ENCODE measurements around the gene OR13C3.
"Not testable (repeated sequence)": the region's sequence is repeated elsewhere in the genome, so short reads cannot be mapped to it uniquely, and the experiment has no call there.

DNA sequence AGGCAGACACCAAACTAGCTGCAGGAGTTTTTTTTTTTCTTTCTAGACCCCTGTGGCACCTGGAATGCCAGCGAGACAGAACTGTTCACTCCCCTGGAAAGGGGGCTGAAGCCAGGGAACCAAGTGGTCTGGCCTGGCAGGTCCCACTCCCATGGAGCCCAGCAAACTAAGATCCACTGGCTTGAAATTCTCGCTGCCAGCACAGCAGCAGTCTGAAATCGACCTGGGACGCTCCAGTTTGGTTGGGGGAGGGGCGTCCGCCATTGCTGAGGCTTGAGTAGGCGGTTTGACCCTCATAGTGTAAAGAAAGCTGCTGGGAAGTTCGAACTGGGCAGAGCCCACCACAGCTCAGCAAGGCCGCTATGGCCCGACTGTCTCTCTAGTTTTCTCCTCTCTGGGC is 16.4 kb downstream of the OR13C3 start:
- TF ChIP-seq, protein P1, sequence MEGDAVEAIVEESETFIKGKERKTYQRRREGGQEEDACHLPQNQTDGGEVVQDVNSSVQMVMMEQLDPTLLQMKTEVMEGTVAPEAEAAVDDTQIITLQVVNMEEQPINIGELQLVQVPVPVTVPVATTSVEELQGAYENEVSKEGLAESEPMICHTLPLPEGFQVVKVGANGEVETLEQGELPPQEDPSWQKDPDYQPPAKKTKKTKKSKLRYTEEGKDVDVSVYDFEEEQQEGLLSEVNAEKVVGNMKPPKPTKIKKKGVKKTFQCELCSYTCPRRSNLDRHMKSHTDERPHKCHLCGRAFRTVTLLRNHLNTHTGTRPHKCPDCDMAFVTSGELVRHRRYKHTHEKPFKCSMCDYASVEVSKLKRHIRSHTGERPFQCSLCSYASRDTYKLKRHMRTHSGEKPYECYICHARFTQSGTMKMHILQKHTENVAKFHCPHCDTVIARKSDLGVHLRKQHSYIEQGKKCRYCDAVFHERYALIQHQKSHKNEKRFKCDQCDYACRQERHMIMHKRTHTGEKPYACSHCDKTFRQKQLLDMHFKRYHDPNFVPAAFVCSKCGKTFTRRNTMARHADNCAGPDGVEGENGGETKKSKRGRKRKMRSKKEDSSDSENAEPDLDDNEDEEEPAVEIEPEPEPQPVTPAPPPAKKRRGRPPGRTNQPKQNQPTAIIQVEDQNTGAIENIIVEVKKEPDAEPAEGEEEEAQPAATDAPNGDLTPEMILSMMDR (IDR thresholded peaks at IDR 0.05) = not testable (repeated sequence)
- not testable (repeated sequence) for TF ChIP-seq POLR2A (IDR thresholded peaks at IDR 0.05); POLR2AphosphoS5 (IDR thresholded peaks at IDR 0.05; ENCODE audit: insufficient read depth in 1 of 2, low read depth in 1 of 2)

Measured in vagina (tissue), 2 donors.